ENCODE results near the gene HMGN5.

HMGN5 gene

GRCh38 chrX:81201671-81202455, at the start of gene HMGN5, which contains the start of gene SH3BGRL:
TSS of gene HMGN5 (minus strand) at chrX:81201913. CDS start at chrX:81121549, 80,364 bp downstream.
TSS of gene SH3BGRL (plus strand) at chrX:81202102. CDS start at chrX:81202201, 99 bp downstream.
- peak; percentile 12 to 27 (median 23) for DNase-seq (ENCODE audit: low read depth in 3 of 3, low spot score in 1 of 3)

GRCh38 chrX:81241753-81242152, 40.0 kb upstream of the HMGN5 start:
- no peak for DNase-seq (ENCODE audit: low read depth in 3 of 3, low spot score in 1 of 3)

- no peak for DNase-seq (ENCODE audit: low read depth in 3 of 3, low spot score in 1 of 3)
These were observed 39.1 kb upstream of the HMGN5 start for GRCh38 chrX:81240701-81241331.

GRCh38 chrX:81238166-81238565, 36.5 kb upstream of the HMGN5 start:
- DNase-seq (ENCODE audit: low read depth in 3 of 3, low spot score in 1 of 3), result no peak

- no peak for DNase-seq (ENCODE audit: low read depth in 3 of 3, low spot score in 1 of 3)
These were observed 35.8 kb upstream of the HMGN5 start for GRCh38 chrX:81237516-81237915.

- DNase-seq (ENCODE audit: low read depth in 3 of 3, low spot score in 1 of 3), result no peak
These were observed 30.5 kb upstream of the HMGN5 start for GRCh38 chrX:81232218-81232617.

- no peak for DNase-seq (ENCODE audit: low read depth in 3 of 3, low spot score in 1 of 3)
These were observed 29.8 kb upstream of the HMGN5 start for GRCh38 chrX:81231476-81231875.

- no peak for DNase-seq (ENCODE audit: low read depth in 3 of 3, low spot score in 1 of 3)
These were observed 28.2 kb upstream of the HMGN5 start for GRCh38 chrX:81229901-81230300.

GRCh38 chrX:81229229-81229628, 27.5 kb upstream of the HMGN5 start:
- DNase-seq (ENCODE audit: low read depth in 3 of 3, low spot score in 1 of 3), result no peak

- no peak for DNase-seq (ENCODE audit: low read depth in 3 of 3, low spot score in 1 of 3)
These were observed 14.0 kb upstream of the HMGN5 start for GRCh38 chrX:81215685-81216084.

- DNase-seq (ENCODE audit: low read depth in 3 of 3, low spot score in 1 of 3), result no peak
These were observed 7.2 kb upstream of the HMGN5 start for GRCh38 chrX:81208916-81209315.

- no peak for DNase-seq (ENCODE audit: low read depth in 3 of 3, low spot score in 1 of 3)
These were observed 4.8 kb upstream of the HMGN5 start for GRCh38 chrX:81206476-81206875.

- DNase-seq (ENCODE audit: low read depth in 3 of 3, low spot score in 1 of 3), result no peak
These were observed 3.8 kb upstream of the HMGN5 start for GRCh38 chrX:81205551-81205950.

GRCh38 chrX:81202943-81203342, 1.2 kb upstream of the HMGN5 start:
- DNase-seq (ENCODE audit: low read depth in 3 of 3, low spot score in 1 of 3), result no peak

GRCh38 chrX:81202456-81202819, 725 bp upstream of the HMGN5 start:
- DNase-seq (ENCODE audit: low read depth in 3 of 3, low spot score in 1 of 3), result no peak

GRCh38 chrX:81201071-81201470, 642 bp downstream of the HMGN5 start:
- no peak for DNase-seq (ENCODE audit: low read depth in 3 of 3, low spot score in 1 of 3)

- DNase-seq (ENCODE audit: low read depth in 3 of 3, low spot score in 1 of 3), result peak; percentile 17 to 21 (median 18)
These were observed 6.0 kb downstream of the HMGN5 start for GRCh38 chrX:81195712-81196111.

- DNase-seq (ENCODE audit: low read depth in 3 of 3, low spot score in 1 of 3), result no peak
These were observed 6.5 kb downstream of the HMGN5 start for GRCh38 chrX:81195259-81195658.

GRCh38 chrX:81174286-81174685, 27.4 kb downstream of the HMGN5 start:
- DNase-seq (ENCODE audit: low read depth in 3 of 3, low spot score in 1 of 3), result no peak

GRCh38 chrX:81168391-81168790, 33.3 kb downstream of the HMGN5 start:
- DNase-seq (ENCODE audit: low read depth in 3 of 3, low spot score in 1 of 3), result no peak

GRCh38 chrX:81121513-81122363, 80.0 kb downstream of the HMGN5 start:
- peak; percentile 58 to 80 (median 76) for DNase-seq (ENCODE audit: low read depth in 3 of 3, low spot score in 1 of 3)

GRCh38 chrX:81120936-81121371, 80.8 kb downstream of the HMGN5 start:
- DNase-seq (ENCODE audit: low read depth in 3 of 3, low spot score in 1 of 3), result peak in 1 of 3 donors; percentile 5

Data from stimulated activated CD4-positive, alpha-beta T cell treated with anti-CD3 and anti-CD28 coated beads, TNF-alpha, amount 100 ng/mL, for 1 hour (primary cell).